ENCODE measurements around the gene CIC.

DNA sequence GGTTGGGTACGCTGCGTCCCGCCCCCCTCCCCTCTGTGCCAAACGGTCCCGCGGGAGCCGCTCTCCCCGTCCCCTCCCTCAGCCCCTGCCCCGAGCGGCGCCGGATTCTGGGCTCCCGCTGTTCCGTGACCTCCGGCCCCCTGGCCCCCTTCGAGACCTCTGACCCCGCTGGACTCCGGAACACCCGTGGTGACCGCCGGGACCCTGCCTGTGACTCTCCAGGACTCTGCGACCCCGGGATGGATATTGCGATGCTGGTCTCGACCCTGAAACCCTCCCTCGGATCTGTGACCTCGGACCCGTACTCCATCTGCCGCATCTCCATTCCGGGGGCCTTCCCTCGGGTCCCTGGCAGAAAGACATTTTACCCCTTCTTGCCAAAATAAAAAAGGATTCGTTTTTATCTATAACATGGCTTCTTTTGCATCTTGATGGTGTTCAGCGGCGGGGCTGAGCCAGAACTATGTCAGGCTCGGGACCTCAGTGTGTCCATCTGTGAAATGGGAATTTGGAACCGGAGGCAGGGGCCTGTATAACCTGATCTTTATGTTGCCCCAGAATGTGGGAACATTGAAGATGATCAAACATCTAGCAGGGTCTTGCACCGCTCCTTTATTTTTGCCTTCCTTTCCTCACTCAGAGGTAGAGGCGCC, 55.7 kb downstream of the CIC start:
- TF ChIP-seq, protein P1, sequence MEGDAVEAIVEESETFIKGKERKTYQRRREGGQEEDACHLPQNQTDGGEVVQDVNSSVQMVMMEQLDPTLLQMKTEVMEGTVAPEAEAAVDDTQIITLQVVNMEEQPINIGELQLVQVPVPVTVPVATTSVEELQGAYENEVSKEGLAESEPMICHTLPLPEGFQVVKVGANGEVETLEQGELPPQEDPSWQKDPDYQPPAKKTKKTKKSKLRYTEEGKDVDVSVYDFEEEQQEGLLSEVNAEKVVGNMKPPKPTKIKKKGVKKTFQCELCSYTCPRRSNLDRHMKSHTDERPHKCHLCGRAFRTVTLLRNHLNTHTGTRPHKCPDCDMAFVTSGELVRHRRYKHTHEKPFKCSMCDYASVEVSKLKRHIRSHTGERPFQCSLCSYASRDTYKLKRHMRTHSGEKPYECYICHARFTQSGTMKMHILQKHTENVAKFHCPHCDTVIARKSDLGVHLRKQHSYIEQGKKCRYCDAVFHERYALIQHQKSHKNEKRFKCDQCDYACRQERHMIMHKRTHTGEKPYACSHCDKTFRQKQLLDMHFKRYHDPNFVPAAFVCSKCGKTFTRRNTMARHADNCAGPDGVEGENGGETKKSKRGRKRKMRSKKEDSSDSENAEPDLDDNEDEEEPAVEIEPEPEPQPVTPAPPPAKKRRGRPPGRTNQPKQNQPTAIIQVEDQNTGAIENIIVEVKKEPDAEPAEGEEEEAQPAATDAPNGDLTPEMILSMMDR (IDR thresholded peaks at IDR 0.05): no peak
- TF ChIP-seq POLR2A (IDR thresholded peaks at IDR 0.05): no peak

Data from esophagus squamous epithelium (tissue), 4 donors.